Right hindlimb (tissue), 1 donor: ENCODE data around the gene EN1.

Experiments
- DNase-seq: peaks from one replicate; pipeline ENCODE4 v3.0.0-alpha.2; 2018

EN1 gene

GRCh38 chr2:118842661-118843482 is 4.6 kb downstream of the EN1 start:
- peak; percentile 62 for DNase-seq

- DNase-seq = peak; percentile 45
Measured at GRCh38 chr2:118841828-118842461, 5.5 kb downstream of the EN1 start.

- DNase-seq = no peak
Measured at GRCh38 chr2:118841450-118841827, 6.0 kb downstream of the EN1 start.

- no peak for DNase-seq
Measured at GRCh38 chr2:118838741-118839455, 8.6 kb downstream of the EN1 start.

- DNase-seq = no peak
Measured at GRCh38 chr2:118837621-118838020, 9.8 kb downstream of the EN1 start.

GRCh38 chr2:118837067-118837466 is 10.4 kb downstream of the EN1 start:
- no peak for DNase-seq

- DNase-seq = no peak
Measured at GRCh38 chr2:118836411-118836930, 11.0 kb downstream of the EN1 start.

GRCh38 chr2:118835746-118836410 is 11.6 kb downstream of the EN1 start:
- DNase-seq = no peak

- DNase-seq = no peak
Measured at GRCh38 chr2:118834901-118835745, 12.3 kb downstream of the EN1 start.

- DNase-seq = no peak
Measured at GRCh38 chr2:118834440-118834810, 13.0 kb downstream of the EN1 start.

GRCh38 chr2:118833716-118834439 is 13.6 kb downstream of the EN1 start:
- DNase-seq = no peak

- no peak for DNase-seq
Measured at GRCh38 chr2:118832791-118833715, 14.4 kb downstream of the EN1 start.

GRCh38 chr2:118832071-118832790 is 15.2 kb downstream of the EN1 start:
- DNase-seq = no peak

- no peak for DNase-seq
Measured at GRCh38 chr2:118830881-118831280, 16.6 kb downstream of the EN1 start.

GRCh38 chr2:118830118-118830517 is 17.3 kb downstream of the EN1 start:
- DNase-seq = no peak

GRCh38 chr2:118826093-118826492 is 21.4 kb downstream of the EN1 start:
- DNase-seq = no peak

- DNase-seq = no peak
Measured at GRCh38 chr2:118823633-118824032, 23.8 kb downstream of the EN1 start.

GRCh38 chr2:118822572-118822971 is 24.9 kb downstream of the EN1 start:
- no peak for DNase-seq

GRCh38 chr2:118822015-118822414 is 25.4 kb downstream of the EN1 start:
- no peak for DNase-seq

- DNase-seq = no peak
Measured at GRCh38 chr2:118817469-118817868, 30.0 kb downstream of the EN1 start.
